ENCODE results near the gene POU2F1.

POU2F1 gene

GRCh38 chr1:167220537-167221125 lies at the start of gene POU2F1:
Gene POU2F1, plus strand, starts transcription at chr1:167220886. Its CDS starts 12 bp downstream, at chr1:167220898.
- in situ Hi-C loops (cut with HindIII; ENCODE audit: low sequenced_read_pairs), result no loop called here

GRCh38 chr1:167171286-167171929 lies 49.3 kb upstream of the POU2F1 start:
- in situ Hi-C loops (cut with HindIII; ENCODE audit: low sequenced_read_pairs), result no loop called here

GRCh38 chr1:167173516-167174184 lies 47.0 kb upstream of the POU2F1 start:
- in situ Hi-C loops (cut with HindIII; ENCODE audit: low sequenced_read_pairs), result no loop called here

- in situ Hi-C loops (cut with HindIII; ENCODE audit: low sequenced_read_pairs), result no loop called here
These were observed 44.8 kb upstream of the POU2F1 start for GRCh38 chr1:167175901-167176300.

- in situ Hi-C loops (cut with HindIII; ENCODE audit: low sequenced_read_pairs), result no loop called here
These were observed 41.9 kb upstream of the POU2F1 start for GRCh38 chr1:167178831-167179230.

- in situ Hi-C loops (cut with HindIII; ENCODE audit: low sequenced_read_pairs), result no loop called here
These were observed 37.9 kb upstream of the POU2F1 start for GRCh38 chr1:167182571-167183320.

GRCh38 chr1:167184081-167184480 lies 36.6 kb upstream of the POU2F1 start:
- in situ Hi-C loops (cut with HindIII; ENCODE audit: low sequenced_read_pairs), result no loop called here

GRCh38 chr1:167185062-167185461 lies 35.6 kb upstream of the POU2F1 start:
- in situ Hi-C loops (cut with HindIII; ENCODE audit: low sequenced_read_pairs), result no loop called here

- in situ Hi-C loops (cut with HindIII; ENCODE audit: low sequenced_read_pairs), result no loop called here
These were observed 34.6 kb upstream of the POU2F1 start for GRCh38 chr1:167185974-167186657.

GRCh38 chr1:167186771-167187170 lies 33.9 kb upstream of the POU2F1 start:
- in situ Hi-C loops (cut with HindIII; ENCODE audit: low sequenced_read_pairs), result no loop called here

GRCh38 chr1:167190747-167191237 lies 29.9 kb upstream of the POU2F1 start:
- in situ Hi-C loops (cut with HindIII; ENCODE audit: low sequenced_read_pairs), result no loop called here

- in situ Hi-C loops (cut with HindIII; ENCODE audit: low sequenced_read_pairs), result no loop called here
These were observed 28.7 kb upstream of the POU2F1 start for GRCh38 chr1:167191958-167192357.

- in situ Hi-C loops (cut with HindIII; ENCODE audit: low sequenced_read_pairs), result no loop called here
These were observed 26.5 kb upstream of the POU2F1 start for GRCh38 chr1:167194182-167194581.

GRCh38 chr1:167196166-167196565 lies 24.5 kb upstream of the POU2F1 start:
- in situ Hi-C loops (cut with HindIII; ENCODE audit: low sequenced_read_pairs), result no loop called here

GRCh38 chr1:167197236-167197635 lies 23.4 kb upstream of the POU2F1 start:
- in situ Hi-C loops (cut with HindIII; ENCODE audit: low sequenced_read_pairs), result no loop called here

- in situ Hi-C loops (cut with HindIII; ENCODE audit: low sequenced_read_pairs), result no loop called here
These were observed 23.0 kb upstream of the POU2F1 start for GRCh38 chr1:167197692-167198091.

GRCh38 chr1:167198518-167199133 lies 22.1 kb upstream of the POU2F1 start:
- in situ Hi-C loops (cut with HindIII; ENCODE audit: low sequenced_read_pairs), result no loop called here

- in situ Hi-C loops (cut with HindIII; ENCODE audit: low sequenced_read_pairs), result loop anchor here (5.0 kb wide), 1 partner anchor 82 kb away; no protein-coding TSS in a partner anchor
These were observed 21.0 kb upstream of the POU2F1 start for GRCh38 chr1:167199656-167200055.

GRCh38 chr1:167200272-167200671 lies 20.4 kb upstream of the POU2F1 start:
- in situ Hi-C loops (cut with HindIII; ENCODE audit: low sequenced_read_pairs), result loop anchor here (5.0 kb wide), 1 partner anchor 83 kb away; no protein-coding TSS in a partner anchor

- in situ Hi-C loops (cut with HindIII; ENCODE audit: low sequenced_read_pairs), result loop anchor here (5.0 kb wide), 1 partner anchor 83 kb away; no protein-coding TSS in a partner anchor
These were observed 19.9 kb upstream of the POU2F1 start for GRCh38 chr1:167200749-167201148.
